ENCODE measurements around the gene ZNF583.

Gene ZNF583

GRCh38 chr19:56403764-56404704, at the start of gene ZNF583:
Gene ZNF583 (plus strand): TSS chr19:56404332. CDS start chr19:56407115, 2,783 bp downstream.
- TF ChIP-seq, protein P1, sequence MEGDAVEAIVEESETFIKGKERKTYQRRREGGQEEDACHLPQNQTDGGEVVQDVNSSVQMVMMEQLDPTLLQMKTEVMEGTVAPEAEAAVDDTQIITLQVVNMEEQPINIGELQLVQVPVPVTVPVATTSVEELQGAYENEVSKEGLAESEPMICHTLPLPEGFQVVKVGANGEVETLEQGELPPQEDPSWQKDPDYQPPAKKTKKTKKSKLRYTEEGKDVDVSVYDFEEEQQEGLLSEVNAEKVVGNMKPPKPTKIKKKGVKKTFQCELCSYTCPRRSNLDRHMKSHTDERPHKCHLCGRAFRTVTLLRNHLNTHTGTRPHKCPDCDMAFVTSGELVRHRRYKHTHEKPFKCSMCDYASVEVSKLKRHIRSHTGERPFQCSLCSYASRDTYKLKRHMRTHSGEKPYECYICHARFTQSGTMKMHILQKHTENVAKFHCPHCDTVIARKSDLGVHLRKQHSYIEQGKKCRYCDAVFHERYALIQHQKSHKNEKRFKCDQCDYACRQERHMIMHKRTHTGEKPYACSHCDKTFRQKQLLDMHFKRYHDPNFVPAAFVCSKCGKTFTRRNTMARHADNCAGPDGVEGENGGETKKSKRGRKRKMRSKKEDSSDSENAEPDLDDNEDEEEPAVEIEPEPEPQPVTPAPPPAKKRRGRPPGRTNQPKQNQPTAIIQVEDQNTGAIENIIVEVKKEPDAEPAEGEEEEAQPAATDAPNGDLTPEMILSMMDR (conservative IDR thresholded peaks at IDR 0.05) = no peak
- peak within 1 kb of the TSS; percentile 96 for H3K27ac ChIP-seq

DNA sequence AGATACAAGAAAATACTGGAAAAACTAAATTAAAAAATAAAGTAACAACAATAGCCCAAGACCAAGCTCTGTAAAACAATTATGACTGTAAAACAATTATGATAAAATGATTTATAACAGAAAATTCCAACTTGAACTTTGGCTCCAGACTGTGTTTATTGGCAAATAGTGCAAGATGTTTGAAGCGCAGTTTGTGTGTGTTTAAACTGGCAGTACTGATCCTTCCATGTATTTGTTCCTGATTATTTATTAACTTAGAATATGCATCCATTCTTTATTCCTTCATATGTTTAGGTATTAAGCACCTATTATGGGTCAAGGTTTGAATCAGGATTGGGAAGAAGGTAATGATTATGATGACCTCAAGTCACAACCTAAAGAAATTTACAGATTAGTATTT, 48.6 kb upstream of the ZNF583 start:
- TF ChIP-seq, protein P1 (conservative IDR thresholded peaks at IDR 0.05) = no peak
- H3K27ac ChIP-seq = peak overlapping the region; percentile 94

GRCh38 chr19:56356944-56357343, 47.2 kb upstream of the ZNF583 start:
- peak overlapping the region; percentile 94 for H3K27ac ChIP-seq
- TF ChIP-seq, protein P1 (conservative IDR thresholded peaks at IDR 0.05) = no peak

DNA sequence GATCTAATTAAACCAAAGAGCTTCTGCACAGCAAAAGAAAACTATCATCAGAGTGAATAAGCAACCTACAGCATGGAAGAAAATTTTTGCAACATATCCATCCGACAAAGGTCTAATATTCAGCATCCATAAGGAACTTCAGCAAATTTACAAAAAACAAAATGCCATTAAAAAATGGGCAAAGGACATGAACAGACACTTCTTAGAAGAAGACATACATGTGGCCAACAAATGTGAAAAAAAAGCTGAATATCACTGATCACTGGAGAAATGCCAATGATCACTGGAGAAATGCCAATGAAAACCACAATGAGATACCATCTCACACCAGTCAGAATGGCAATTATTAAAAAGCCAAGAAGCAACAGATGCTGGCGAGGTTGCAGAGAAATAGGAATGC, 43.3 kb upstream of the ZNF583 start:
- TF ChIP-seq, protein P1 (conservative IDR thresholded peaks at IDR 0.05) = no peak
- H3K27ac ChIP-seq = no peak overlapping the region

DNA sequence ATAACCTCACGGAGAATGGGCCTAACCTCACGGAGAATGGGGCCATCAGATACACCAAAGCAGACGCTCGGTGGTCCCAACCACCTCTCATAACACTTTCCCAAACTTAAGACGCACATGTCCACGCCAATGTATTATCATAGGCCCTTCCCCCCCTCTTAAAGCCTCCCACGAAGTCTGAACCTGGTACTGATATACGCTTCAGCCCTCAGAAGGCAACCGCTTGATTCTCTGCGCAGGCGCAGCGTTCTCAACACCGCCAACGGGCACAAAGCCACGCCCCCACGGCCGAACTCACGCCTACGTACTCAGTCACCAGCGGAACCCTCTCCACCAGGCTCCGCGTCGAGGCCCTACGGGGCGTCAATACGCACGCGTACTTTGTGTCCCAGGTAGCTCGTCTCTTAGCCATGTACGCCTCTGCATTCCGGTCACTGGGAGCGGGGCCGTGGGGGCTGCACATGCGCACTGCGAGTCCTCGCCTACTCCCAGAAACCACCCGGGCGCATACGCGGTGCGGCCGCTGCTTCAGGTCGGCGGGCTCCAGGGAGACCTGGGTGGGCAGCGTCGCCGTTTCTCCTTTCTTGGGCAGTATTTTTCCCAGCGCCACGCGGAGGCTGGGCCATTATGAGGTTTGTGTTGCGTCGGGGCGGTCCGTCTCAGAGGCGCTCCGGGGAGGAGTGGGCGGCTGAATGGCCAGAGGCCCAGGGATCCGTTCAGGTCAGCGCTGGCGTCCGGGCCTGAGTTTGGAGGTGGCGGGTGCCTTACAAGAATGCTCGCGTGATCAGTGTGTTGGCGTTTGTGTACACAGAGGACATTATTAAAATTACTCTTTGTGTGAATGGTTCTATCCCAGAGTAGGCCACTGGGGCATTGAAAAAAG, 36.1 kb upstream of the ZNF583 start:
- TF ChIP-seq, protein P1 (conservative IDR thresholded peaks at IDR 0.05) = peak; percentile 17; the same call in 1 of the 2 replicates
- peak overlapping the region; percentile 92 for H3K27ac ChIP-seq

- peak overlapping the region; percentile 92 for H3K27ac ChIP-seq
- TF ChIP-seq, protein P1 (conservative IDR thresholded peaks at IDR 0.05) = no peak
Observed at GRCh38 chr19:56369886-56370676, 34.1 kb upstream of the ZNF583 start.

Measured in VCaP (cell line).